Body of pancreas (tissue), 4 donors: Measurements from ENCODE around the gene ASB8.

Experiments
- POLR2A ChIP-seq, 3 donors: fragments of 450-650 bp; IDR thresholded peaks; one replicate each; pipeline ENCODE4 v1.6.1; 2016; ENCODE audit warnings: antibody characterized with exemption in 3 of 3, mild to moderate bottlenecking in 2 of 3
- TF ChIP-seq, protein P1 (sequence below), 7 experiments: fragments of 450-650 bp in 4 of 7; fragments of 200-600 bp in 3 of 7; sonication (generic) in 3 of 7; IDR thresholded peaks; one replicate each; pipeline ENCODE4 v1.5.1; 2016 to 2019; ENCODE audit warnings: antibody characterized with exemption in 7 of 7

DNA sequence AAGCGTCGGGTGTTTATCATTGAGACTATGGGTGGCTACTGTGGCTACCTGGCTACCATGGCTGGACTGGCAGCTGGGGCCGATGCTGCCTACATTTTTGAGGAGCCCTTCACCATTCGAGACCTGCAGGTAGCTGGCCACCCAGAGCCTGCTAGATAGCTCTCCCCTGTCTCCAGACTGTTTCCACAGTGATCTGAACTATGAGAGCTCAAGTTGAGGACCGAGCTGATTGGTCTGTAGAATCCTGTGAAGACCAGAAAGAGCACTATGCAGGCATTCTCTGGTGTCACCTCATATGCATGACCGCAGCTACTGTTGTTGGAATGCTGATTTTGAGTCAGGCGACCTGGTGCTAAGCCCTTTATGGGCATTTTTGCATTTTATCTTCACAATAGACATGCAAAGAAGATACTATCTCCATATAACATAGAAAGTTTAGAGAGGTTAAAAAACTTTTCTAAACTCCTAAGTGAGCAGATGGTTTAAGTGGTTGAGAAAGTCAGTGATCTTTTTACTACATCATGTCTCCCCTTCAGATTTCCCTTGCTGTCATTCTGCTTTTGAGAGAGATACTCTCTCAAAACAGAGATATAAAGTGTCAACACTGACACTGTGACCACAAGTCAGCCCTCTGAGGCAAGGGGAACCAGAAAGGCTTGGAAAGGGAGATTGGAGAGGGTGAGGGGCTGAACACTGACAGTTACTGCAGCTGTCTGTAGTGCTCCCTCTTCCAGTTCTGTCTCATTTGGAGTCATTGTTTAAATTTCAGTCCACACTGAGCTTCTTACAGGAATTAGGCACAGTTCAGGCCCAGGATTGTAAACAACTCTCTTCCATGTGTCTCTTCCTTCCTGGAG is 14.3 kb downstream of the ASB8 start:
- TF ChIP-seq, protein P1, sequence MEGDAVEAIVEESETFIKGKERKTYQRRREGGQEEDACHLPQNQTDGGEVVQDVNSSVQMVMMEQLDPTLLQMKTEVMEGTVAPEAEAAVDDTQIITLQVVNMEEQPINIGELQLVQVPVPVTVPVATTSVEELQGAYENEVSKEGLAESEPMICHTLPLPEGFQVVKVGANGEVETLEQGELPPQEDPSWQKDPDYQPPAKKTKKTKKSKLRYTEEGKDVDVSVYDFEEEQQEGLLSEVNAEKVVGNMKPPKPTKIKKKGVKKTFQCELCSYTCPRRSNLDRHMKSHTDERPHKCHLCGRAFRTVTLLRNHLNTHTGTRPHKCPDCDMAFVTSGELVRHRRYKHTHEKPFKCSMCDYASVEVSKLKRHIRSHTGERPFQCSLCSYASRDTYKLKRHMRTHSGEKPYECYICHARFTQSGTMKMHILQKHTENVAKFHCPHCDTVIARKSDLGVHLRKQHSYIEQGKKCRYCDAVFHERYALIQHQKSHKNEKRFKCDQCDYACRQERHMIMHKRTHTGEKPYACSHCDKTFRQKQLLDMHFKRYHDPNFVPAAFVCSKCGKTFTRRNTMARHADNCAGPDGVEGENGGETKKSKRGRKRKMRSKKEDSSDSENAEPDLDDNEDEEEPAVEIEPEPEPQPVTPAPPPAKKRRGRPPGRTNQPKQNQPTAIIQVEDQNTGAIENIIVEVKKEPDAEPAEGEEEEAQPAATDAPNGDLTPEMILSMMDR (IDR thresholded peaks at IDR 0.05), result no peak
- no peak for TF ChIP-seq POLR2A (IDR thresholded peaks at IDR 0.05)
